IPS-15b (cell line): ENCODE measurements around the gene HIPK1.

Experiments
- H3K27me3 ChIP-seq: one replicate; pipeline ENCODE4 v1.6.1; 2013; ENCODE audit warnings: low read length; ENCODE audit not compliant: control insufficient read depth, insufficient read depth
- H3K36me3 ChIP-seq: one replicate; pipeline ENCODE4 v1.6.1; 2013; ENCODE audit warnings: low read length; ENCODE audit not compliant: control insufficient read depth, insufficient read depth
- H3K4me1 ChIP-seq: one replicate; pipeline ENCODE4 v1.6.1; 2013; ENCODE audit warnings: mild to moderate bottlenecking, low read length; ENCODE audit not compliant: control insufficient read depth, insufficient read depth
- H3K4me3 ChIP-seq: one replicate; pipeline ENCODE4 v1.5.1; 2013; ENCODE audit warnings: low read depth, low read length
- H3K9ac ChIP-seq: one replicate; pipeline ENCODE4 v1.6.1; 2013; ENCODE audit warnings: low read depth, mild to moderate bottlenecking, low read length
- H3K9me3 ChIP-seq: one replicate; pipeline ENCODE4 v1.6.1; 2013; ENCODE audit warnings: mild to moderate bottlenecking, low read length; ENCODE audit not compliant: control insufficient read depth, insufficient read depth

HIPK1 gene

GRCh38 chr1:113917400-113918082, 11.6 kb upstream of the HIPK1 start:
- Histone ChIP-seq H3K27me3 (peaks cover 4% of the 10 kb centered on the region), H3K9ac (no peak overlapping the region), H3K9me3 (no peaks in the 10 kb centered on the region), H3K36me3 (no peaks in the 10 kb centered on the region), H3K4me3 (no peak overlapping the region), H3K4me1 (no peaks in the 10 kb centered on the region)

GRCh38 chr1:113918243-113918642, 10.9 kb upstream of the HIPK1 start:
- H3K36me3 ChIP-seq, result no peaks in the 10 kb centered on the region
- peaks cover 6% of the 10 kb centered on the region for H3K27me3 ChIP-seq
- no peaks in the 10 kb centered on the region for H3K4me1 ChIP-seq
- H3K4me3 ChIP-seq, result no peak overlapping the region
- no peak overlapping the region for H3K9ac ChIP-seq
- H3K9me3 ChIP-seq, result no peaks in the 10 kb centered on the region

GRCh38 chr1:113922957-113923356, 6.2 kb upstream of the HIPK1 start:
- H3K9ac ChIP-seq, result no peak overlapping the region

GRCh38 chr1:113924473-113924872, 4.7 kb upstream of the HIPK1 start:
- Histone ChIP-seq H3K9me3 (no peaks in the 10 kb centered on the region), H3K4me3 (no peak overlapping the region), H3K4me1 (no peaks in the 10 kb centered on the region), H3K27me3 (peaks cover 8% of the 10 kb centered on the region), H3K9ac (no peak overlapping the region), H3K36me3 (no peaks in the 10 kb centered on the region)

More at GRCh38 chr1:113922957-113923356, 6.2 kb upstream of the HIPK1 start:
- Histone ChIP-seq H3K4me1 (no peaks in the 10 kb centered on the region), H3K36me3 (no peaks in the 10 kb centered on the region), H3K9me3 (no peaks in the 10 kb centered on the region), H3K27me3 (peaks cover 10% of the 10 kb centered on the region), H3K4me3 (no peak overlapping the region)

GRCh38 chr1:113928187-113928930, 765 bp upstream of the HIPK1 start:
- Histone ChIP-seq H3K36me3 (no peaks in the 10 kb centered on the region), H3K9ac (peak overlapping the region; percentile 82), H3K9me3 (no peaks in the 10 kb centered on the region), H3K4me1 (peaks cover 5% of the 10 kb centered on the region), H3K27me3 (peaks cover 3% of the 10 kb centered on the region), H3K4me3 (peak overlapping the region; percentile 76)

- Histone ChIP-seq H3K36me3 (no peaks in the 10 kb centered on the region), H3K27me3 (no peaks in the 10 kb centered on the region), H3K9me3 (no peaks in the 10 kb centered on the region), H3K9ac (no peak overlapping the region), H3K4me1 (peaks cover 5% of the 10 kb centered on the region), H3K4me3 (peak overlapping the region; percentile 78)
These were observed 800 bp downstream of the HIPK1 start for GRCh38 chr1:113929750-113930498.

- no peaks in the 10 kb centered on the region for H3K9me3 ChIP-seq
- peaks cover 5% of the 10 kb centered on the region for H3K4me1 ChIP-seq
- H3K4me3 ChIP-seq, result peak overlapping the region; percentile 78
- H3K9ac ChIP-seq, result peak overlapping the region; percentile 9
- H3K27me3 ChIP-seq, result no peaks in the 10 kb centered on the region
- no peaks in the 10 kb centered on the region for H3K36me3 ChIP-seq
These were observed 1.5 kb downstream of the HIPK1 start for GRCh38 chr1:113930499-113931161.

- Histone ChIP-seq H3K27me3 (no peaks in the 10 kb centered on the region), H3K4me3 (peak overlapping the region; percentile 78), H3K4me1 (peaks cover 5% of the 10 kb centered on the region), H3K9me3 (no peaks in the 10 kb centered on the region), H3K9ac (no peak overlapping the region), H3K36me3 (no peaks in the 10 kb centered on the region)
These were observed 2.3 kb downstream of the HIPK1 start for GRCh38 chr1:113931451-113931851.

GRCh38 chr1:113934006-113934405, 4.9 kb downstream of the HIPK1 start:
- Histone ChIP-seq H3K9me3 (no peaks in the 10 kb centered on the region), H3K27me3 (no peaks in the 10 kb centered on the region), H3K9ac (no peak overlapping the region), H3K4me3 (no peak overlapping the region), H3K36me3 (no peaks in the 10 kb centered on the region), H3K4me1 (peaks cover 12% of the 10 kb centered on the region)

GRCh38 chr1:113934511-113935055, 5.5 kb downstream of the HIPK1 start:
- no peak overlapping the region for H3K9ac ChIP-seq
- no peaks in the 10 kb centered on the region for H3K36me3 ChIP-seq
- H3K4me1 ChIP-seq, result peaks cover 12% of the 10 kb centered on the region

GRCh38 chr1:113935176-113935575, 6.1 kb downstream of the HIPK1 start:
- Histone ChIP-seq H3K4me3 (no peak overlapping the region), H3K9ac (no peak overlapping the region), H3K36me3 (no peaks in the 10 kb centered on the region), H3K9me3 (no peaks in the 10 kb centered on the region), H3K27me3 (no peaks in the 10 kb centered on the region), H3K4me1 (peaks cover 12% of the 10 kb centered on the region)

More at GRCh38 chr1:113934511-113935055, 5.5 kb downstream of the HIPK1 start:
- H3K27me3 ChIP-seq, result no peaks in the 10 kb centered on the region
- H3K4me3 ChIP-seq, result no peak overlapping the region
- no peaks in the 10 kb centered on the region for H3K9me3 ChIP-seq
